Measurements from ENCODE around the gene PTGIR. TPM values are rescaled to one million over a fixed set of nuclear protein-coding genes. Genes with fewer than 3 reads are reported as not detected.

Gene PTGIR
- total and polyA plus RNA-seq, 9 donors: 0.24 to 1.8 (median 0.71) TPM

GRCh38 chr19:46573679-46574498 lies 51.0 kb downstream of the PTGIR start:
- DNase-seq: no peak
- H3K4me1 ChIP-seq (ENCODE audit: insufficient read depth): no peaks in the 10 kb centered on the region
- no peak overlapping the region for H3K4me3 ChIP-seq
- no peak for TF ChIP-seq POLR2A (IDR thresholded peaks at IDR 0.05)
- no peak for TF ChIP-seq EP300 (IDR thresholded peaks at IDR 0.05)
- no peak for TF ChIP-seq CTCF (IDR thresholded peaks at IDR 0.05)
- H3K27ac ChIP-seq: no peak overlapping the region
- no peaks in the 10 kb centered on the region for H3K9me3 ChIP-seq
- no peaks in the 10 kb centered on the region for H3K27me3 ChIP-seq
- H3K36me3 ChIP-seq: no peaks in the 10 kb centered on the region
- intact Hi-C loops (cut with DNase I): no loop called here
- 70 to 75% (median 73%) methylated on average over 8 of the region's 8 CpGs for WGBS, 3 donors

GRCh38 chr19:46571495-46571894 lies 53.4 kb downstream of the PTGIR start:
- 57 to 66% (median 62%) methylated on average over 5 of the region's 5 CpGs for WGBS, 3 donors

More at GRCh38 chr19:46571495-46571894, 53.4 kb downstream of the PTGIR start:
- Histone ChIP-seq H3K27ac (no peak overlapping the region), H3K36me3 (no peaks in the 10 kb centered on the region), H3K4me1 (ENCODE audit: insufficient read depth) (no peaks in the 10 kb centered on the region), H3K9me3 (no peaks in the 10 kb centered on the region), H3K27me3 (no peaks in the 10 kb centered on the region), H3K4me3 (no peak overlapping the region)
- DNase-seq: no peak
- intact Hi-C loops (cut with DNase I): no loop called here
- TF ChIP-seq CTCF (IDR thresholded peaks at IDR 0.05) (no peak), EP300 (IDR thresholded peaks at IDR 0.05) (no peak), POLR2A (IDR thresholded peaks at IDR 0.05) (no peak)

Other genes with a start within 250 kb of the PTGIR start
- gene CCDC8, start 211.5 kb downstream of the PTGIR start, total RNA-seq: 10 to 100 TPM; 29.3 to 82.6 (median 67.9) TPM
- gene CCDC8, start 211.5 kb downstream of the PTGIR start, polyA plus RNA-seq: 10 to 100 TPM; 20.1 to 35.7 TPM
- gene PNMA8C, start 196.2 kb downstream of the PTGIR start, total RNA-seq: under 1 TPM in 6 of 7 donors, not detected in 1; 0.25 to 0.82 (median 0.39) TPM
- gene PNMA8C, start 196.2 kb downstream of the PTGIR start, polyA plus RNA-seq: under 1 TPM; 0.15 to 0.32 TPM
- gene PNMA8A, start 153.5 kb downstream of the PTGIR start, total RNA-seq: 10 to 100 TPM in 6 of 7 donors, 1 to 10 TPM in 1; 8.8 to 35.3 (median 32.8) TPM
- 10 to 100 TPM in 1 of 2 donors, 1 to 10 TPM in 1; 9.9 to 13.2 TPM for gene PNMA8A, start 153.5 kb downstream of the PTGIR start, polyA plus RNA-seq
- 10 to 100 TPM in 1 of 7 donors, 1 to 10 TPM in 6; 2.8 to 10.6 (median 6.2) TPM for gene PNMA8B, start 129.2 kb downstream of the PTGIR start, total RNA-seq
- gene PNMA8B, start 129.2 kb downstream of the PTGIR start, polyA plus RNA-seq: 1 to 10 TPM in 1 of 2 donors, under 1 TPM in 1; 0.97 to 5.2 TPM
- 100 to 1,000 TPM in 5 of 7 donors, 10 to 100 TPM in 2; 80.5 to 312 (median 225) TPM for gene CALM3, start 23.8 kb downstream of the PTGIR start, total RNA-seq
- gene CALM3, start 23.8 kb downstream of the PTGIR start, polyA plus RNA-seq: 100 to 1,000 TPM; 191 to 646 TPM
- not detected for gene GNG8, start 11.1 kb upstream of the PTGIR start, total RNA-seq
- gene GNG8, start 11.1 kb upstream of the PTGIR start, polyA plus RNA-seq: not detected
- 10 to 100 TPM in 6 of 7 donors, 1 to 10 TPM in 1; 7.6 to 56.5 (median 20.8) TPM for gene DACT3, start 36.1 kb upstream of the PTGIR start, total RNA-seq
- gene DACT3, start 36.1 kb upstream of the PTGIR start, polyA plus RNA-seq: 10 to 100 TPM; 15.2 to 51.3 TPM
- 10 to 100 TPM; 21.2 to 55.4 (median 46.6) TPM for gene PRKD2, start 92.0 kb upstream of the PTGIR start, total RNA-seq
- gene PRKD2, start 92.0 kb upstream of the PTGIR start, polyA plus RNA-seq: 10 to 100 TPM; 17.7 to 29.7 TPM
- gene FKRP, start 121.0 kb upstream of the PTGIR start, total RNA-seq: 10 to 100 TPM; 10.9 to 24.4 (median 19.0) TPM
- gene FKRP, start 121.0 kb upstream of the PTGIR start, polyA plus RNA-seq: 10 to 100 TPM; 10.7 to 12.0 TPM
- 10 to 100 TPM; 37.3 to 85.3 (median 59.1) TPM for gene STRN4, start 121.4 kb upstream of the PTGIR start, total RNA-seq
- 10 to 100 TPM; 34.8 to 59.3 TPM for gene STRN4, start 121.4 kb upstream of the PTGIR start, polyA plus RNA-seq
- 100 to 1,000 TPM in 1 of 7 donors, 10 to 100 TPM in 6; 42.4 to 339 (median 65.1) TPM for gene SLC1A5, start 163.5 kb upstream of the PTGIR start, total RNA-seq
- gene SLC1A5, start 163.5 kb upstream of the PTGIR start, polyA plus RNA-seq: 10 to 100 TPM; 26.8 to 47.9 TPM
- gene AP2S1, start 225.8 kb upstream of the PTGIR start, total RNA-seq: 10 to 100 TPM; 39.9 to 86.3 (median 57.0) TPM
- gene AP2S1, start 225.8 kb upstream of the PTGIR start, polyA plus RNA-seq: 10 to 100 TPM; 57.0 to 78.2 TPM
- gene ARHGAP35, start 235.9 kb upstream of the PTGIR start, total RNA-seq: 10 to 100 TPM; 20.9 to 74.8 (median 51.2) TPM
- gene ARHGAP35, start 235.9 kb upstream of the PTGIR start, polyA plus RNA-seq: 10 to 100 TPM; 23.1 to 32.5 TPM

Measured in ovary (tissue), 9 donors.